ENCODE data around the gene NDUFS6.

- TF ChIP-seq POLR2A (IDR thresholded peaks at IDR 0.05; ENCODE audit: low read depth, low read length): no peak
- TF ChIP-seq MAFK (IDR thresholded peaks at IDR 0.05; ENCODE audit: low read depth, low read length): no peak
- no peak for TF ChIP-seq CTCF (conservative IDR thresholded peaks at IDR 0.05; ENCODE audit: low read depth, low read length)
- TF ChIP-seq RAD21 (IDR thresholded peaks at IDR 0.05; ENCODE audit: low read length): no peak
- TF ChIP-seq CEBPB (IDR thresholded peaks at IDR 0.05; ENCODE audit: low read depth, low read length): no peak
- TF ChIP-seq NFE2L2 (IDR thresholded peaks at IDR 0.05; ENCODE audit: low read depth, low read length): no peak
- no peak for TF ChIP-seq ELK1 (IDR thresholded peaks at IDR 0.05; ENCODE audit: borderline replicate concordance, low read depth, low read length)
- no peak for TF ChIP-seq RCOR1 (IDR thresholded peaks at IDR 0.05; ENCODE audit: insufficient replicate concordance, low read length)
- no peak for TF ChIP-seq RFX5 (IDR thresholded peaks at IDR 0.05; ENCODE audit: low read depth, low read length)
- no peak for TF ChIP-seq USF2 (IDR thresholded peaks at IDR 0.05; ENCODE audit: low read depth, low read length)
- TF ChIP-seq SMC3 (IDR thresholded peaks at IDR 0.05; ENCODE audit: low read depth, low read length): no peak
- TF ChIP-seq BHLHE40 (IDR thresholded peaks at IDR 0.05; ENCODE audit: low read depth, low read length): no peak
These were observed 38.9 kb upstream of the NDUFS6 start for GRCh38 chr5:1762121-1762882.

Data from IMR-90 (cell line).